Astrocyte of the cerebellum (primary cell): ENCODE data around the gene ZFAND3.

Experiments used
- DNase-seq: peaks from one replicate; pipeline ENCODE4 v3.0.0-alpha.2; 2011; ENCODE audit warnings: low read depth
- H3K4me3 ChIP-seq: 2 replicates; pipeline ENCODE4 v1.5.1; 2011; ENCODE audit warnings: mild to moderate bottlenecking, low read depth, low read length, moderate library complexity
- in situ Hi-C: cut with HindIII; loops from 2 replicates; pipeline ENCODE4 v1.10.0; 2017; ENCODE audit warnings: low sequenced_read_pairs
- TF ChIP-seq, protein P1 (sequence below): IDR thresholded peaks from 2 replicates; pipeline ENCODE4 v1.5.1; 2012; ENCODE audit warnings: low read length, low read depth, moderate library complexity, mild to moderate bottlenecking; ENCODE audit errors: missing control alignments

Gene ZFAND3

DNA sequence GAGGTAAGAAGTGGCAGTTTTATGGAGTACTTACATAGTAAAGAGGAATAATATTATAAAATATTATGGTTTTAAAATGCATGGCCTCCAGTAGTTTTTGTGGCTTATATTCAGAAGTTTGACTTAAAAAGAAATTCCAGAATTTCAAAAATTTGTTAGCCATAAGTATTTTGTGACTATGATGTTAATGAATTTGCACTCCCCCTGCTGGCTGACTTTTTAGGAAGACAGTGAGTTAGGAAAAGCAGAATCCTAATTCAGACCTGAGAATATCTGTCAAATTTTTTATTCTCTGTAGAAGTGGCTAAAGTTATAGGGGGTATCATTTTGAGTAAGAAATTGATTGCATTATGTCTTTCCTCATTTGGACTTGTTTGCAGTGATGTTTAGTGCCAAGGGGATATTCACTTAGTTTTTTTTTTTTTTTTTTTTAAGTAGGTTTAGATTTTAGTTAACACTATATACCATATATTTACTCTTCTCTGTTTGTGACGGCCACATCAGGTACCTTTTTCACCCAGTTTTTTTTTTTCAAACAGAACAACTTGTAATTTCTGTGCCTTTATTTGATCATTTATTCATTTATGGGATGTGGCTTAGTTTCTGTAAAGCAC, 40.8 kb downstream of the ZFAND3 start:
- DNase-seq = peak; percentile 49
- TF ChIP-seq, protein P1, sequence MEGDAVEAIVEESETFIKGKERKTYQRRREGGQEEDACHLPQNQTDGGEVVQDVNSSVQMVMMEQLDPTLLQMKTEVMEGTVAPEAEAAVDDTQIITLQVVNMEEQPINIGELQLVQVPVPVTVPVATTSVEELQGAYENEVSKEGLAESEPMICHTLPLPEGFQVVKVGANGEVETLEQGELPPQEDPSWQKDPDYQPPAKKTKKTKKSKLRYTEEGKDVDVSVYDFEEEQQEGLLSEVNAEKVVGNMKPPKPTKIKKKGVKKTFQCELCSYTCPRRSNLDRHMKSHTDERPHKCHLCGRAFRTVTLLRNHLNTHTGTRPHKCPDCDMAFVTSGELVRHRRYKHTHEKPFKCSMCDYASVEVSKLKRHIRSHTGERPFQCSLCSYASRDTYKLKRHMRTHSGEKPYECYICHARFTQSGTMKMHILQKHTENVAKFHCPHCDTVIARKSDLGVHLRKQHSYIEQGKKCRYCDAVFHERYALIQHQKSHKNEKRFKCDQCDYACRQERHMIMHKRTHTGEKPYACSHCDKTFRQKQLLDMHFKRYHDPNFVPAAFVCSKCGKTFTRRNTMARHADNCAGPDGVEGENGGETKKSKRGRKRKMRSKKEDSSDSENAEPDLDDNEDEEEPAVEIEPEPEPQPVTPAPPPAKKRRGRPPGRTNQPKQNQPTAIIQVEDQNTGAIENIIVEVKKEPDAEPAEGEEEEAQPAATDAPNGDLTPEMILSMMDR = peak; percentile 63
- H3K4me3 ChIP-seq = no peak overlapping the region
- in situ Hi-C loops = no loop called here

DNA sequence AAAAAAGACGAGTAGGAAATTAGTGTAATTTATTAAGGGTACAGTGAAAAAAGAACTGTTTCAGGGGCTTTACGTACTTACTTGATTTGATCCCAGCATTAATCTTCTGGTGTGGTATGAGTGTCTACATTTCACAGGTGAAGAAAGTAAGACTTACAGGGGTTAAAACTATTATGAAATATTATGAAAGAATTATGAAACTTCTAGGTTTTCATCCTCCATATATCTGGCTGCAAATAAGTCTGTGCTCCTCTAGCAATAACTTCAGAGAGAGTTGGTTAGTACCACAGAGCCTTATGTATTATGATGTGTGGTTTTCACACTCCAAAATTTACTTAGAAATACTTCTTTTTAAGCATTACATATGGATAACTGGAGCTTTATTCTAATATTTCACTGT, 41.9 kb downstream of the ZFAND3 start:
- H3K4me3 ChIP-seq = no peak overlapping the region
- TF ChIP-seq, protein P1 = no peak
- DNase-seq = no peak
- in situ Hi-C loops = no loop called here

DNA sequence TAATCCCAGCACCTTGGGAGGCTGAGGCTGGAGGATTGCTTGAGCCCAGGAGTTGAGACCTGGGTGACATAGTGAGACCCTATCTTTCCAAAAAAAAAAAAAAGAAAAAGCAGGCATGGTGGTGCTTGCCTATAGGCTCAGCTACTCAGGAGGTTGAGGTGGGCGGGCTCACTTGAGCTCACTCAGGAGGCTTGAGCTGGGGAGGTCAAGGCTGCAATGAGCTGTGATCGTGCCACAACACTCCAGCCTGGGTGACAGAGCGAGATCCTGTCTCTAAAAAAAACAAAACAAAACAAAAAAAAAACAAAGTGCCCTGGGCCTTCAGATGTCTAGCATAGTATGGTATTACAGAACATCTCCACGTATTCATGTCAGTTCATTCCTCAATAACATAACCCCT, 42.9 kb downstream of the ZFAND3 start:
- no peak for DNase-seq
- TF ChIP-seq, protein P1 = no peak
- H3K4me3 ChIP-seq = no peak overlapping the region
- in situ Hi-C loops = no loop called here

DNA sequence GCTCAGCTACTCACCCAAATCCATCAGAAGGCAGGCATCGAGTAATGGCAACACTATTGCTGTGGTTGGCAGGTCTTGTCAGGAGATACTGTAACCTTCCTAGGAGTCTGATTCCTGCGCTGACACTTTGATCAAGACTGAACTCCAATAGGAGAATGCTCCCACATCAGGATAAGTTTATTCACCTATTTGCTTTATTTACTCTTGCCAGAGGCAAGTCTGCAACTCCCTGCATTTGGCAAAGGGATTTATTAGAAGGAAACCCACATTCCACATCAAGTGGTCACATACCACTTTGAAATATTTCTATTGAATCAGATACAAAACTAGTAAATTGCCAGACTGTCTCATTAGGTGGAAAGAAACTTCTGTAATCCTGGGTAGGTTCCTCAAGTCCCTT, 43.5 kb downstream of the ZFAND3 start:
- peak; percentile 16 for DNase-seq
- H3K4me3 ChIP-seq = no peak overlapping the region

DNA sequence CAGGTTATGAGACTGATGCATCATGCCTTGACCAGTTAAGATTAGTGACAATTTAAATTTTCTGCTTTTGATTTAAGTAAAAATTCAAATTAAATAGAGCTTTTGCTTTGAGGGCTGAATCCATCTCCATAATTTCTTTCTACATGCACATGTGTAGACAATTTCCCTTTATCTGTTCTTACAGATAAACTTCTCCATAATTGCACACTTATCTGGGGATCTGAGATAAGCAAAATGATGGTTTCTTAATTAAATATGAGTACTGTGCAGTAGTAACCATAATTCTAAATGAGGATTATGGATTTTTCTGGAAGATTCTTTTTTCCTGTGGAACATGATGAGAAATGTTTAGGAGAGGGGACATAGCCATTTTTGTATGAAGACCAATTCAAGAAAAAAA, 44.7 kb downstream of the ZFAND3 start:
- in situ Hi-C loops = no loop called here
- no peak overlapping the region for H3K4me3 ChIP-seq
- DNase-seq = no peak
- TF ChIP-seq, protein P1 = no peak

More for the DNA sequence above, 43.5 kb downstream of the ZFAND3 start:
- TF ChIP-seq, protein P1 = no peak
- in situ Hi-C loops = no loop called here

DNA sequence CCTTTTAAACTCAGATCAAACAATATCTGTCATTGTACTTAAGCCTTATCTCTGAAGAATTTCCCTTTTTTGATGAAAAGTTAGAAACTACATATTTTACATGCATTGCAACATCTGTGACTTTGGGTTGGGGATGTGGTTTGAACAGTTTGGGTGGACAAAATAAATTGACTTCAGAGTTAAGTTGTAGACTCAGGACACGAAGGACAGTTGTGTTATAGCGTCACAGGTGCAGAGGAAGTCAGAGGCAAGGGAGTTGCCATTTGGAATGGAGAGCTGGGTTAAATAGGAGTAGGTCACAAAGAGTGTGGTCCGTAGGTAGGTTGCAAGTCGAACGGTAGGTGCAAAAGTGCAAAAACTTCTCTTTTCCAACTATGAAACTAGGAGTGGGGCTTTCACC, 46.0 kb downstream of the ZFAND3 start:
- in situ Hi-C loops = no loop called here
- DNase-seq = no peak
- H3K4me3 ChIP-seq = no peak overlapping the region
- TF ChIP-seq, protein P1 = no peak
